GM23338 (cell line): ENCODE data around the gene HEYL. TPM values are rescaled to one million over a fixed set of nuclear protein-coding genes. Genes with fewer than 3 reads are reported as not detected.

ENCODE experiments used
- ATAC-seq: fragments of 200-7000 bp; cut with Tn5 transposase; 3 replicates; pipeline ENCODE4 v1.9.1; 2020
- DNase-seq: peaks from one replicate; pipeline ENCODE4 v3.0.0-alpha.2; 2015; ENCODE audit warnings: low spot score
- H2AFZ ChIP-seq: fragments of 200-600 bp; sonication (generic); 2 replicates; pipeline ENCODE4 v1.8.0; 2016; ENCODE audit warnings: antibody characterized with exemption, mild to moderate bottlenecking, moderate library complexity
- H3F3A ChIP-seq: fragments of 200-600 bp; sonication (generic); replicated peaks from 2 replicates; pipeline ENCODE4 v1.8.0; 2017; ENCODE audit warnings: antibody characterized with exemption, mixed run types, low read depth
- H3K27ac ChIP-seq: fragments of 200-600 bp; sonication (generic); 2 replicates; pipeline ENCODE4 v1.6.1; 2016; ENCODE audit warnings: low read depth
- H3K27me3 ChIP-seq: fragments of 200-600 bp; sonication (generic); 2 replicates; pipeline ENCODE4 v1.8.0; 2016; ENCODE audit warnings: mild to moderate bottlenecking, mixed run types, moderate library complexity; ENCODE audit not compliant: insufficient read depth
- H3K36me3 ChIP-seq: fragments of 200-600 bp; sonication (generic); 2 replicates; pipeline ENCODE4 v1.8.0; 2016; ENCODE audit warnings: mild to moderate bottlenecking; ENCODE audit not compliant: insufficient read depth
- H3K4me1 ChIP-seq: fragments of 200-600 bp; sonication (generic); 2 replicates; pipeline ENCODE4 v1.8.0; 2016; ENCODE audit warnings: mild to moderate bottlenecking, moderate library complexity; ENCODE audit not compliant: insufficient read depth
- H3K4me2 ChIP-seq: fragments of 200-600 bp; sonication (generic); 2 replicates; pipeline ENCODE4 v1.7.1; 2017; ENCODE audit warnings: mixed run types
- H3K4me3 ChIP-seq: fragments of 200-600 bp; sonication (generic); 2 replicates; pipeline ENCODE4 v1.6.1; 2016; ENCODE audit warnings: mixed run types
- H3K79me2 ChIP-seq: fragments of 200-600 bp; sonication (generic); replicated peaks from 2 replicates; pipeline ENCODE4 v1.8.0; 2017; ENCODE audit warnings: mild to moderate bottlenecking; ENCODE audit not compliant: insufficient read depth
- H3K9me2 ChIP-seq: fragments of 200-600 bp; sonication (generic); 2 replicates; pipeline ENCODE4 v1.8.0; 2017; ENCODE audit not compliant: insufficient read depth
- H4K20me1 ChIP-seq: fragments of 200-600 bp; sonication (generic); replicated peaks from 2 replicates; pipeline ENCODE4 v1.8.0; 2017; ENCODE audit warnings: mild to moderate bottlenecking; ENCODE audit not compliant: insufficient read depth
- H3K27ac Mint-ChIP-seq: 2 replicates; pipeline ENCODE4 v1.8.0; 2020; ENCODE audit warnings: inconsistent platforms, mild to moderate bottlenecking, moderate library complexity, mixed read lengths
- H3K27me3 Mint-ChIP-seq: 3 replicates; pipeline ENCODE4 v1.8.0; 2022; ENCODE audit warnings: low read depth, mild to moderate bottlenecking, moderate library complexity, mixed read lengths, inconsistent platforms; ENCODE audit not compliant: insufficient read depth, poor library complexity
- H3K36me3 Mint-ChIP-seq: 3 replicates; pipeline ENCODE4 v1.8.0; 2021; ENCODE audit warnings: low read depth, mild to moderate bottlenecking, inconsistent platforms, moderate library complexity, mixed read lengths
- H3K4me1 Mint-ChIP-seq: 3 replicates; pipeline ENCODE4 v1.8.0; 2020; ENCODE audit warnings: mild to moderate bottlenecking, inconsistent platforms, mixed read lengths
- H3K4me3 Mint-ChIP-seq: 3 replicates; pipeline ENCODE4 v1.8.0; 2021; ENCODE audit warnings: moderate library complexity, mild to moderate bottlenecking, inconsistent platforms, mixed read lengths
- H3K9me3 Mint-ChIP-seq: 3 replicates; pipeline ENCODE4 v1.8.0; 2020; ENCODE audit warnings: moderate library complexity, mild to moderate bottlenecking, inconsistent platforms, mixed read lengths
- CREB1 ChIP-seq: fragments of 250-450 bp; sonication (Bioruptor Pico); IDR thresholded peaks from 2 replicates; pipeline ENCODE4 v1.5.0; 2020; ENCODE audit warnings: low read depth, mild to moderate bottlenecking, moderate library complexity
- CTCF ChIP-seq, 2 experiments: fragments of 200-600 bp in 1 of 2; sonication (generic) in 1 of 2; conservative IDR thresholded peaks; 2 replicates each; pipeline versions ENCODE4 v1.5.1 to v1.6.1; 2016 to 2017; ENCODE audit warnings: antibody characterized with exemption in 2 of 2, low read depth in 2 of 2, mild to moderate bottlenecking in 2 of 2, moderate library complexity in 1 of 2
- ETS1 ChIP-seq: IDR thresholded peaks from 2 replicates; pipeline ENCODE4 v1.6.1; 2016; ENCODE audit warnings: antibody characterized with exemption
- EZH2 ChIP-seq: fragments of 200-600 bp; sonication (generic); IDR thresholded peaks from one replicate; pipeline ENCODE4 v1.8.0; 2017; ENCODE audit warnings: antibody characterized with exemption, mild to moderate bottlenecking, low read depth; ENCODE audit not compliant: unreplicated experiment
- EZH2phosphoT487 ChIP-seq: fragments of 200-600 bp; sonication (generic); IDR thresholded peaks from one replicate; pipeline ENCODE4 v1.8.1; 2018; ENCODE audit warnings: antibody characterized with exemption; ENCODE audit not compliant: unreplicated experiment
- JUNB ChIP-seq: IDR thresholded peaks from one replicate; pipeline ENCODE4 v1.6.1; 2016; ENCODE audit warnings: antibody characterized with exemption; ENCODE audit not compliant: unreplicated experiment
- NANOG ChIP-seq: IDR thresholded peaks from 2 replicates; pipeline ENCODE4 v1.6.1; 2016; ENCODE audit warnings: antibody characterized with exemption, borderline replicate concordance
- POLR2AphosphoS5 ChIP-seq: IDR thresholded peaks from 2 replicates; pipeline ENCODE4 v1.6.1; 2016; ENCODE audit warnings: antibody characterized with exemption, low read depth
- REST ChIP-seq: IDR thresholded peaks from one replicate; pipeline ENCODE4 v1.6.1; 2018; ENCODE audit warnings: antibody characterized with exemption; ENCODE audit not compliant: unreplicated experiment
- STAT1 ChIP-seq: IDR thresholded peaks from one replicate; pipeline ENCODE4 v1.6.1; 2016; ENCODE audit warnings: antibody characterized with exemption; ENCODE audit not compliant: unreplicated experiment
- ZNF114 ChIP-seq: fragments of 250-450 bp; sonication (Bioruptor Pico); IDR thresholded peaks from 2 replicates; pipeline ENCODE4 v1.5.0; 2020; ENCODE audit warnings: mild to moderate bottlenecking, moderate library complexity
- ZNF331 ChIP-seq: fragments of 250-450 bp; sonication (Bioruptor Pico); IDR thresholded peaks from 2 replicates; pipeline ENCODE4 v1.5.0; 2020; ENCODE audit warnings: low read depth, mild to moderate bottlenecking, moderate library complexity
- ZNF462 ChIP-seq: fragments of 250-450 bp; sonication (Bioruptor Pico); IDR thresholded peaks from 2 replicates; pipeline ENCODE4 v1.5.0; 2020; ENCODE audit warnings: mild to moderate bottlenecking, moderate library complexity
- polyA plus RNA-seq: library from polyadenylated mRNA; unstranded; fragments of >200 nt; fragmentation: Nextera tagmentation; extraction: Ambion mirVana; gene quantifications from 2 replicates; pipeline ENCODE4 v1.2.1, GENCODE V29; 2016
- total RNA-seq: library from RNA; depleted of rRNA; stranded (reverse); fragments of >200 nt; shearing (Covaris generic); gene quantifications from 2 replicates; pipeline ENCODE4 v1.2.3, GENCODE V29; 2014

Gene HEYL
- total and polyA plus RNA-seq, 2 experiments from 2014 or later = 1.6 to 4.5 TPM

- Histone ChIP-seq H3K4me2 (no peak overlapping the region), H2AFZ (no peak overlapping the region), H4K20me1 (peaks cover 3% of the 10 kb centered on the region; the same call in 1 of the 2 replicates), H3K79me2 (no peaks in the 10 kb centered on the region), H3K4me3 (no peak overlapping the region; the same call in 1 of the 2 replicates), H3K27me3 (peaks cover 47% of the 10 kb centered on the region), H3K36me3 (no peaks in the 10 kb centered on the region), H3K27ac (no peak overlapping the region), H3F3A (0 out of 2 replicates have a peak, but pooled peaks cover 2% of the 10 kb centered on the region), H3K4me1 (peaks cover 22% of the 10 kb centered on the region), H3K9me2 (no peaks in the 10 kb centered on the region)
- DNase-seq (no peak), ATAC-seq (no peak)
- H3K9me3 Mint-ChIP-seq = no peaks in the 10 kb centered on the region
- TF ChIP-seq NANOG (no peak), EZH2phosphoT487 (no peak), STAT1 (no peak), JUNB (no peak), EZH2 (no peak), ZNF114 (CRISPR knock-in tag) (no peak), ETS1 (no peak), CTCF (conservative IDR thresholded peaks at IDR 0.05; ENCODE audit: low read depth in 2 of 2) (no peak), POLR2AphosphoS5 (no peak), REST (no peak), CREB1 (no peak), ZNF331 (CRISPR knock-in tag) (no peak), ZNF462 (CRISPR knock-in tag) (no peak)
- H3K27me3 Mint-ChIP-seq = peaks cover 26% of the 10 kb centered on the region
- H3K27ac Mint-ChIP-seq = no peak overlapping the region
- H3K4me1 Mint-ChIP-seq = peaks cover 25% of the 10 kb centered on the region
- no peak overlapping the region; the same call in 2 of the 3 replicates for H3K4me3 Mint-ChIP-seq
- no peaks in the 10 kb centered on the region; the same call in 2 of the 3 replicates for H3K36me3 Mint-ChIP-seq
These were observed 7.8 kb downstream of the HEYL start for GRCh38 chr1:39631361-39632322.
